Measurements from ENCODE around the gene TIAL1.
"Not testable (repeated sequence)": the region's sequence is repeated elsewhere in the genome, so short reads cannot be mapped to it uniquely, and the experiment has no call there.

Gene TIAL1

DNA sequence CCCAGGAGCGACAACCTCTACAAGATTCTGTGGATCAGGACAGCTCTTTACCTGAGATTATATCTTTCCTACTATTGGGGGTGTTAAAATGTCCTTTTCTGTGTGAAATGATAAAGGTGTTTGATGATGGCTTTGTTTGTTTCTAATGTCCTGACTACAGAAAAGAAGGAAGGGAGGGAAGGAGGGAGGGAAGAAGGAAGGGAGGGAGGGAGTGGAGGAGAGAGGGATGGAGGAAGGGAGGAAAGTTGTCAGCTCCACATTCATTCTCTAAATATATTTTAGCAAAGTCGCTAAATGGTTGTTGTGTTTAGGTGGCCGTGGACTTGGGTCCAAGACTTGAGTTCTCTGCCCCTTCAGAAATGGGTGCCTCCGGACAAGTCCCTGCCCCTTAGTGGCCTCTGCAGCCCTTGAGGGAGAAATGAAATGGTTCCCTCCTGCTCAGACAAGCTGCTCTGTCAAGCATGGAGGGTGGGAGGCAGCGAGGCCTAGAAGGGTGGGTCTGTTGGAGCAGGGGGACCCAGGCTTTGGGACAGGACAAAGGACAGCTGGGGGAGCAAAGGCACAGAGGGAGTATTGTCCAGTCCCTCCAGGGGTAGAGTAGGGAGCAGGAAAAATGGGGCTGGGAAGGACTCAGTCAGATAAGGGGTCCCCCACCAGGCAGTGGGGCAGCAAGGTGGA lies 58.7 kb downstream of the TIAL1 start:
- FAIRE-seq, result no peak
- no peak for TF ChIP-seq POLR2A (IDR thresholded peaks at IDR 0.05; ENCODE audit: low read depth, low read length)
- no peak for DNase-seq (ENCODE audit: insufficient read length, low spot score)

DNA sequence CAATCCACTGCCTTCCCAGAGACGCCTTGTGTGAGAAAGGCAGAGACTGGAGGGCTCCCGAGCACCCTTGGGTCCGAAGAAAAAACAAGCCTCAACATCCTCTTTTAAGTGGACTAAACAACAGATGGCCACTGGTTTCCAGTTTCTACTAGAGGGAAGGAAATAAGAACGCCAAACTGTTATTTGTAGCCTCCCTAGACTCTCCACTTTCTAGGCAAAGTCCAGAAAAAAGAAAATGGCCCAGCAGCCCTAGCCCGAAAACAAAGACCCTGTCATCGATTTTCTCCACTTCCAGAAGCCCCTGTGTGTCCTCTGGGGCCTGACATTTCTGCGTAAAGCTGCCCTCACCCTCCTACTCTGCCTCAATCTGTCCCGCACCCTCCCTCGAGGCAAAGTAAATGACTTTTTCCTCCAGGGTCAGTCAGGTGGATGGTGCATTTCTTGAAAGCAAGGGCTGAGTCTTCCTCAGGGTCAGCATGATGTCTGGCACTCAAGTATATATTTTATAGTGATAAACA lies 60.2 kb downstream of the TIAL1 start:
- no peak for TF ChIP-seq POLR2A (IDR thresholded peaks at IDR 0.05; ENCODE audit: low read depth, low read length)
- FAIRE-seq, result no peak
- DNase-seq (ENCODE audit: insufficient read length, low spot score), result no peak

DNA sequence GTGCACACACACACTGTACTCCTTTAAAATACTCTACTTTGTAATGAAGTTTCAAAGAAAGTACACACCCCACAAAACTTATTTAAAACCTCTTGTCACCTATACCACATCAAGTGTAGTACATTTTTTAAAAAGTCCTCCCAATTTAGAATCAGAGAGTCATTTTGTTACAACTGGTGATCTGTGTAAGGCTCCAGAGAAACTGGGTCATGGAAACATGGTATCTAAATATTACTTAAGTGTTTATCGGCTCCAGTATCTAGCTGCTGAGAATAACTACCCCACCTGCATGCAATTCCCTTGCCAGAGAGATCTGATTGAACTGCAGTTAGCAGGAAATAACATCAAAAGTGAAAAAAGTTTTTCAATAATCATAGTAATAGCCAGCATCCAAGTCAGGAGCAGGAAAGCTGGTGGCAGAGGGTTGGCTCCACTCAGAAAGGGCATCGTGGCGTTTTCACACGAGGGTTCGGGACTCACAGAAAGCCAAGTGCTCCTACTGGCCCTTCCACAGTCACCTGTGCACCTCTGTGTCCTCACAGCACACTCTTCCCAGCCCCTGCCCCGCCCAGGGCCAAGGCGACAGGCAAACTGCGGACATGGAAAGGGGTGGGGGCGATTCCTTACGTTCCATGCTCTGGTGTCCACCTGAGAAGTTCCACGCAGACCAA lies 60.8 kb downstream of the TIAL1 start:
- TF ChIP-seq POLR2A (IDR thresholded peaks at IDR 0.05; ENCODE audit: low read depth, low read length), result no peak
- DNase-seq (ENCODE audit: insufficient read length, low spot score), result no peak
- FAIRE-seq, result no peak

DNA sequence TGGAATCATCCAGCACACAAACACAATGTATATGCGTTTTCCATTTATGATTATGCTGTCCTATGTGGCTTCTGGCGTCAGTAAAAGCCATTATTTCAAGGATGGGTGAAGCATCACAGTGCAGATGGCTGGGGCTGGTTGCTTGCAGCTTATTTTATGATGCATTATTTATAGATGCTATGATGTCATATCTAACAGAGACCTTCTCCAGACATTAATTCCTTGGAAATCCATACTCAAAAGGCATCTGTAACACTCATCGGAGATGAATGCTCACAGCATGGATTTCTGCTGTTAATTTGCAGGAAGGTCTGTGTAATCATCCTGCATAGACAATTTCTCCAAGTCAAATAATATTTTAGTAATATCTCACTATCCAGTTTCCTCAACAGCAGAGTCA lies 61.5 kb downstream of the TIAL1 start:
- no peak for TF ChIP-seq POLR2A (IDR thresholded peaks at IDR 0.05; ENCODE audit: low read depth, low read length)
- no peak for FAIRE-seq
- no peak for DNase-seq (ENCODE audit: insufficient read length, low spot score)

DNA sequence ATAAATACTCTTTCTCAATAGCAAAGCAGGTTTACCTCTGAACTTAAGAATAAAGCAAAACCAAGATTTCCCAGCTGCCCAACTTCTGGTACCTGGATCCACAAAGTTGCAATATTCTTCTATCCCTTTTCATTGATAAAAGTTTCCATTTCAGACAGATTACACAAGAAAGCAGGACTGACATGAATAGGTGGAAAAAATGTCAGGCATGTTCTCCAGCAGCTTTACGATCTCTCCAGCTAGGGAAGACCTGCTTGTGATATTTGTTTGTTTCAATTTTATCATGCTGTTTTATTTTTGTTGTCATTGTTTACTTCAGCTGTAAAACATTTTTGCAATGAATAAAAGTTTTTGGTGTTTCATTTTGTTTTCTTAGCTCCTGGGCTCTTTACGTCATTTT lies 63.3 kb downstream of the TIAL1 start:
- FAIRE-seq, result no peak
- no peak for TF ChIP-seq POLR2A (IDR thresholded peaks at IDR 0.05; ENCODE audit: low read depth, low read length)
- DNase-seq (ENCODE audit: insufficient read length, low spot score), result no peak

DNA sequence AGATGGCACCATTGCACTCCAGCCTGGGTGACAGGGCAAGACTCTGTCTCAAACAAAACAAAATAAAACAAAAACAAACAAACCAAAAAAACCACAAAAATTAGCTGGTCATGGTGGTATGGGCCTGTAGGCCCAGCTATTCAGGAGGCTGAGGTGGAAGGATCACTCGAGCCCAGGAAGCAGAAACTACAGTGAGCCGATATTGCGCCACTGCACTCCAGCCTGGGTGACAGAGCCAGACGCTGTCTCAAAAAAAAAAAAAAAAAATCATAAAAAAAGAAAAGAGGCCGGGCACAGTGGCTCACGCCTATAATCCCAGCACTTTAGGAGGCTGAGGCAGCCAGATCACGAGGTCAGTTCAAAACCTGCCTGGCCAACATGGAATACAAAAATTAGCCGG lies 64.0 kb downstream of the TIAL1 start:
- DNase-seq (ENCODE audit: insufficient read length, low spot score); FAIRE-seq: not testable (repeated sequence)

DNA sequence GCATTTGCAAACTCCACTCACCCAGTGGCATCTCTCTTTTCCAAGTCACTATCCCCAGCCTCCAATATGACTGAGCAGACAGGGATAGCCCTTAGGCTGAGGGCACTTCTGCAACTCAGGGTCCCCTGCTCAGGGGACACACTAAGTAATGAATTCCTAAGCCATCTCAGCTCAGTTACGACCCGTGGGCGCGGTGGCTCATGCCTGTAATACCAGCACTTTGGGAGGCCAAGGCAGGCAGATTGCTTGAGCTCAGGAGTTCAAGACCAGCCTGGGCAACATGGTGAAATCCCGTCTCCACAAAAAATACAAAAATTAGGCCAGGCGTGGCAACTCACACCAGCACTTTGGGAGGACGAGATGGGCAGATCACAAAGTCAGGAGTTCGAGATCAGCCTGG lies 64.5 kb downstream of the TIAL1 start:
- DNase-seq (ENCODE audit: insufficient read length, low spot score); FAIRE-seq: not testable (repeated sequence)

DNA sequence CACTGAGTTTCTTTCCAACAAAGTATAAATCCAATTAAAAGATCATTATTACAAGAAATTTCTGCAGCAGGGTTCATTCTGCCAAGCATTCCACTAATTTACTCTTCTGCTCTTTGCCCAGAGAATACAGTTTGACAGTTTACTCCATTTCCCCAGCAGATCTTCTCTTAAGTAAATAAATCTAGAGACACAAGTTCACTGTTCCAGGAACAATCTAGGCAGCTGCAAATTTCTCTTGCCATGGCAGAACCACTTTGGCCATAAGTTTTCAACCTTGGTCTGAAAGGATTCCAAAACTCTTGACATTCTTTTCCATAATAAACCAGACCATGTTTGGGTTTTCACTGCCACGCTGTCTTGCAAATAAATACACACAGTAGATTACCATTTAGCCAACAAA lies 65.7 kb downstream of the TIAL1 start:
- no peak for TF ChIP-seq POLR2A (IDR thresholded peaks at IDR 0.05; ENCODE audit: low read depth, low read length)
- FAIRE-seq (no peak), DNase-seq (ENCODE audit: insufficient read length, low spot score) (no peak)

DNA sequence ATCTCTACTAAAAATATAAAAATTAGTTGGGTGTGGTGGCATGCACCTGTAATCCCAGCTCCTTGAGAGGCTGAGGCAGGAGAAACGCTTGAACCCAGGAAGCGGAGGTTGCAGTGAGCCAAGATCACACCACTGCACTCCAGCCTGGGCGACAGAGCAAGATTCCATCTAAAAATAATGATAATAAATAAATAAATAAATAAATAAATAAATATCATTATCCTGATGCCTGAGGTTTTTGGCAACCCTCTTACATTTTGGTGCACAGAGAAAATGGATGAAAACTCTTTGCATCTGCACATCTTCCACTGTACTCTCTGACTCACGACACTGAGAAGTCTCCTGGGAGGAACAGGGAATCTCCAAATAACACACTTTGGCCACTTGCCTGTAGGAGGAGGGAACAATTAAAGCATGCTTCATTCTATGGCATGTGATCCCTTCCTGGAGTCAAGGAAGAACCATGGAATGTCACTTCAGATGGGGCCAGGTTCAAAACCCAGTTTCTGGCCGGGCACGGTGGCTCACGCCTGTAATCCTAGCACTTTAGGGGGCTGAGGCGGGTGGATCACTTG lies 68.0 kb downstream of the TIAL1 start:
- DNase-seq (ENCODE audit: insufficient read length, low spot score), result peak; percentile 55
- not testable (repeated sequence) for FAIRE-seq

DNA sequence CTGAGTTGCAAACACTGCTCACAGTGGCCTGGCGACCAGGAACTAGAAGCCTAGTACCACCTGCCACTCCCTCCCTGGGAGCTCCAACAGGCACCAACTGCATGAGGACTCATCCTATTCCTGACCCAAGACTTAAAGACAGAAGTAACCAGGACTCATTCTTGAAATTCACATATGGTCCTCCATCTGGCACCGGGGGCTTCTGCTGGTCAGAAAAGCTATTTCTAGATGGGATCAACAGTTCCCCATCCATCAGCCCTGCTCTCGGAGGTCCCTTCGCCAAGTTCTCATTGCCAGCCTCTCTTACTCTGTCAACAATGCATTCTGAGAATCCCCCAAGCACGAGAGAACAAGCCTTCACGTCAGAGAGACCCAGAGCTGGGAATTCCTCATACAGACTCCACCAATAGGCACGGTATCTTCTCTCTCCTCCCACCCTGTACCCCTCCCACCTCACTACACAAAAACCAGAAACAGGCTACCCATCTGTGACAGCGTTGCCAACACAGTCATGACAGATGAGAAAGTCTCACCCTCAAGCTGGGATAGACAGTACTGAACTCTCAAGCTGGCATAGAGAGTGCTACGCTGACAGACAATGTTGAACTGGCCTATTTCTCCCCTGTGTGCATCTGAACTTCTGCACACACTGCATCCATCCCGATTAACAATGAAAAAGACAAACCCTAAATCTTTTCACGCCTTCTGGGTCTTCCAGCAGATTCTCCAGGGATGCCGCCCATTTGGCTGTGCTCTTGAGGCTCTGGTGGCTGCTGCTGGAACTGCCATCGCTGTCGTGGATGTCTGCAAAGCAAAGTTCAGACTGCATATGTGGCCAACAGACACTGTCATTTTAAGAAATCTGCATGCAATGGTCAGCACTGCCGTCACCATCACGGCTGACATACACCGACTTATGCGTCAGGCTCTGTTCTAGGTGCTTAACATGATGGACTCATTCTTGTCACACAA lies 69.9 kb downstream of the TIAL1 start:
- no peak for TF ChIP-seq POLR2A (IDR thresholded peaks at IDR 0.05; ENCODE audit: low read depth, low read length)
- no peak for FAIRE-seq
- DNase-seq (ENCODE audit: insufficient read length, low spot score), result no peak

DNA sequence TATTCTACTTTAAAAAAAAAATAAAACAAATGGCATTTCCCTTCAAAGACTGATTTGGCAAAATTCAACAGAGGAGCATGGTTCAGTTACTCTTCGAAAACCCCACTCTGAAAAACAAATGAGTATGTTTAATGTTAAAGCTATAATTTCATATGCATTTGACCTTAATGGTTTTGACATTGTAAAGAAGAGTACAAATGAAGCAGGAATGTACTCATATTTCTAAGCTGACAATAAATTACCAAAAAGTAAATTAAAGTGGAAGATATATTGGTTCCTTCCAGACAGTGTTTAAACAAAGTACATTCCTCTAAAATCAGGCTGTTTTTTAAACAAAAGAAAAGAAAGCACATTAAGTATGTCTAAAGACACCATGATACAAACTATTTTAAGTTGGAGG lies 70.6 kb downstream of the TIAL1 start:
- TF ChIP-seq POLR2A (IDR thresholded peaks at IDR 0.05; ENCODE audit: low read depth, low read length), result no peak
- FAIRE-seq (no peak), DNase-seq (ENCODE audit: insufficient read length, low spot score) (no peak)

DNA sequence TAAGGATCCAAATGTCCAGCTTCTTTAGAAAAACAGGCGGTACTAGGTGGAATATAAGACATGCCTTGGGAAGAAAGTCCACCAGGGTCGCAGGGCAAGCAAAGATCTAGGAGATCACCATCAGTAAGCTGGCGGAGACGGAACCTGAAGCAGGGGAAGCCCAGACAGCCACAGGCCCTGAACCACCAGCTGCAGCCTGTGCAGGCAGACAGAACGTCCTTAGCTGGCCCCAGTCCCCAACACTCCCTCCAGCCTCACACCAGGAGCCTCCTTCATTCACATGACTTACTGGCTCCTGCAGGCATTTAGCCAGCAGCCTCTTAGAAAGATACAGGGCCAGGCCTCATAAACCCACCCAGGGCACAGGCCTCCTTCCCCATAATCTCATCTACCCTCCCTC lies 71.6 kb downstream of the TIAL1 start:
- DNase-seq (ENCODE audit: insufficient read length, low spot score), result no peak
- no peak for TF ChIP-seq POLR2A (IDR thresholded peaks at IDR 0.05; ENCODE audit: low read depth, low read length)
- no peak for FAIRE-seq

DNA sequence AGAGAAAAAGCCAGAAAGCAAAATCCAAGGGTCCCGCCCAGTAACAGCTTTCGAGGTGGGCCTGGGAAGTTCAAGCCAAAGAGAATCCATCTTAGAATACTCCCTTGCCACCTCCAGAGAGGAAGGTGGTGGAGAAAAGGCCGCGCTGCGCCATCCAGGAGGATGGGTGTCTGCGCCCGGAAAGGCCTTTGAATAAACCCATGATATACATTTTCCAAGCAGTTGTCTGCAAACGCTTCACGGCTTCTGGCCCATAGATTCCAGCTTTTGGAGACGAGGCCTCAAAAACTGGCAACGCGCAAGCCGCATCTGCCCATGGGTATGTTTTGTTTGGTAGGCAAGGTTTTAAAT lies 72.1 kb downstream of the TIAL1 start:
- no peak for TF ChIP-seq POLR2A (IDR thresholded peaks at IDR 0.05; ENCODE audit: low read depth, low read length)
- DNase-seq (ENCODE audit: insufficient read length, low spot score) (no peak), FAIRE-seq (no peak)
